H7 (cell line): ENCODE data around the gene GULP1. TPM values are rescaled to one million over a fixed set of nuclear protein-coding genes. Genes with fewer than 3 reads are reported as not detected.
"Not testable (repeated sequence)": the region's sequence is repeated elsewhere in the genome, so short reads cannot be mapped to it uniquely, and the experiment has no call there.

Source experiments
- DNase-seq: peaks from one replicate; pipeline ENCODE4 v3.0.0; 2012
- H3K27me3 ChIP-seq: 2 replicates; pipeline ENCODE4 v1.6.0; 2011; ENCODE audit warnings: mild to moderate bottlenecking, low read length; ENCODE audit not compliant: control insufficient read depth, insufficient read depth
- H3K36me3 ChIP-seq: replicated peaks from 2 replicates; pipeline ENCODE4 v1.5.1; 2011; ENCODE audit warnings: low read length; ENCODE audit not compliant: control insufficient read depth, insufficient read depth
- H3K4me3 ChIP-seq: 2 replicates; pipeline ENCODE4 v1.5.1; 2011; ENCODE audit warnings: low read depth, mild to moderate bottlenecking, control low read depth, low read length, moderate library complexity; ENCODE audit not compliant: insufficient read depth
- total RNA-seq: library from RNA; depleted of rRNA; stranded (reverse); fragments of >200 nt; shearing (Covaris generic); gene quantifications from 2 replicates; pipeline ENCODE4 v1.2.3, GENCODE V29; 2014

The GULP1 gene
- total RNA-seq, 1 experiment from 2014 or later, result 49.4 TPM

DNA sequence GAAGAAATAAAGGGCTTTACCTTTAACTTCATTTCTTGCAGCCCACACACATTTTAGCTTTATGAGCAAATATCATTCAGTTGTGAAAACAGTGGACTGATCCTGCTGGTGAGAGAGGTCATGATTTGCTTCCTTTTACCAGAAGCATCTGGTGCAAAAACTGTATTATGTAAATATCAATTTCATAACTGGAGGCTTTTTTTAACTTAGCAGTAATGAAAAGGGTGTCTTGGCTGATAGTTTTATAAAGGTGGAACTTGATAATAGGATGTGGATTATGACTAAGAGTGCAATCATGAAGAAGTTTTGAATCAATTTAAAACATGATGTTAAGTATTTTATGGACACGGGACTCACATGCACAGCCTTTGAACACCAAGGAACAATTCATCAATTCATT, 304.4 kb downstream of the GULP1 start:
- Histone ChIP-seq H3K27me3 (no peaks in the 10 kb centered on the region), H3K36me3 (peaks cover 1% of the 10 kb centered on the region)
- DNase-seq, result no peak

DNA sequence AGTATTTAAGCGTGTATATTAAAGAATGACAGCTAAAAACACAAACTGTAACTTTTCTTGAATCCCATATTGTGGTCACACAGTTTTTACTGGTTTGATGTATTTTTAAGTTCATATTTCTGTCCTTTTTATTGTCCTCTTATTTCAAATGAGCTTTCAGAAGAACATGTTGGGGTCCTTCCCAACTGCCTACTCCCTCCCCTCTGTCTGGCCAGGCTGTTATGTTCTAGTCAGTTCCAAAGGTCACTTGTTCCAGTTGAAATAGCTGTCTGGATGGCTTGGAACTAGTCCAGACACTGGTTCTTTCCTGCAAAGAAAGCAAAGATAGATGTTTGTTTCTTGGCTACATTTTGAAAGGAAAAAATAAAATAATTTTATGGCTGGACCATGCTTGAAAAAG, 306.9 kb downstream of the GULP1 start:
- Histone ChIP-seq H3K4me3 (no peak overlapping the region), H3K36me3 (peaks cover 1% of the 10 kb centered on the region), H3K27me3 (no peaks in the 10 kb centered on the region)
- DNase-seq, result no peak

More for the DNA sequence above, 304.4 kb downstream of the GULP1 start:
- H3K4me3 ChIP-seq, result no peak overlapping the region

DNA sequence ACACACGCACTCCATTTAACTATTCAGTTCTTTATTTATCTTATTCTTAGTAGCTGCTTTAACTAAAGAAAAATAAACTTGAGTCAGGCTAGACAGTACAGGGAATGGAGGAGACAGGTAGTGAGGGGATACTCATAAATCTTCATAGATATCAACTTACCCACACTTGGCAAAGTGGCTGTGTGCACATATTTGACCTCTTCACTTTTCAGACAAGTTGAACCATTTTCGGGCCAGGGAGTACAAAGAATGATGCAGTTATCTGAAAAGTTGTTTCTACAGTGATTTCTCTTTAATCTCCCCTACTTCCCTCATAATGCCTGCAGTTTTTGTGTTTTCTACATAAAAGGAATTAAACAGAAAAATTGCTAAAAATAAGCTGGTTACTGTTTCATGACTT, 307.5 kb downstream of the GULP1 start:
- H3K4me3 ChIP-seq, result no peak overlapping the region
- peaks cover 1% of the 10 kb centered on the region for H3K36me3 ChIP-seq
- no peak for DNase-seq
- H3K27me3 ChIP-seq, result no peaks in the 10 kb centered on the region

DNA sequence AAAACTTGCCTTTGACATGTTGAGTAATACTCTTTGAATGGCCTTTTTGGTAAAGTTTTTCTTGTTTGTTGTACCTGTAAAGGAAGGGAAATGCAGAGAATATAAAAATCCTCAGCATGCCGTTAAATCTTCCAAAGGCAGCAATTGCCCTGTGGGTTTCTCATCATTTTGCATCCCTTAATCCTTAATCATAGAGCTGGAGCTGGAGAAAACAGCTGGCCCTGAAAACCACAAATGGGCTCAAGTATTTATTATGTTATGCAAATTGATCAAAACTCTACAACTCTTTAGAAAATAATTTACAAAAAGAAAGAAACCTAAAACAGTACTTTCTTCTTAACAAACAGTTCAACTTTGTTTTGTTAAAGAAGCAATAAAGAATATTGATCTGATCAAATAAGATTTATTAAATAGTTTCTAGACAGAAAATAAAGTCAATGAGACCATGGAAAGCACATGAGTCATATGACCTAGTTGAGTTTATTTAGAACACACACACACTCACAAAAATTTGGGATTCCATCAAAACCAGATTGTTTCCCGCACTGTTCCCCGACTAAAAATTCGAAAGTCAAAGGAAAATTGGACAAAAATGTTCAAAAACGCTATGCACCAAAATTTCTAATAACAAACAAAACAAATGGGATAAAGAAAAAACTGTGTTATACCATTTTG, 309.0 kb downstream of the GULP1 start:
- no peaks in the 10 kb centered on the region for H3K36me3 ChIP-seq
- DNase-seq, result no peak
- no peaks in the 10 kb centered on the region for H3K27me3 ChIP-seq
- no peak overlapping the region for H3K4me3 ChIP-seq

DNA sequence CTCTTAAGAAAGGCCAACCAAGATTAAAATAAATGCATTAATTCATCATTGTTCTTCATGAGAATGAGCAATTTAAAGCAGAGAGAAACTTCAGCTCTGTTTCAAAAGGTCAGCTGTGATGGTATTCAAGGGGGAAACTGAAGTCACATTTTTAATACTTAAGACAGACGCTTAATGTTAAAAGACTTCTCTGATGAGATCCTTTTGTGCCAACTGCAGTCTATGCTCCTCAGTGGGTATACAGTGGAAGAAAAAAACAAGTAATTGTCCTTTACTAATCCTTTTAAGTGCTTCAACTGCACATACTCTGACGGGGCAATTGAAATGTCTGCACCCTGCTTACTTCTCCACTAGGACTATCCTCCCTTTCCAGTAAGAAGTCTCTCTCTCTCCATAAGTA, 309.7 kb downstream of the GULP1 start:
- Histone ChIP-seq H3K27me3 (no peaks in the 10 kb centered on the region), H3K36me3 (no peaks in the 10 kb centered on the region), H3K4me3 (no peak overlapping the region)
- DNase-seq, result no peak

DNA sequence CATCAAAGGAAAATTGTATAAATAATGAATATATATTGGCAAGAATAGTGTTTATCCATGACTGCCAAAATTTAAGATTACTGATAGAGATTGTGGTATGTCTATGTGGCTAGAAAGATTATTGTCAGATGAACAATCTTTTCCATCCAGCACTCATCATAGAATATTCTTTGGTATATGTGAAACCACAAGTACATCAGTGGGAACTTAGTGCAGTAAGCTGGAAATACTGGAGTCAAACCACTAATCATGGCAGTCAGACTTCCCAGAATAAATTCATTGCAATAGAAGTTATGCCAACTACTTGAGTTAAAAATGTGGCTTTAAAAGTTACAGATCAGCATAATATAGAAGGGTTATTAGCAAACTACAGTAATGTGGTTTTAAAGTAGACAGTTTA, 310.3 kb downstream of the GULP1 start:
- H3K36me3 ChIP-seq, result no peaks in the 10 kb centered on the region
- H3K4me3 ChIP-seq, result no peak overlapping the region
- no peak for DNase-seq
- H3K27me3 ChIP-seq, result no peaks in the 10 kb centered on the region

DNA sequence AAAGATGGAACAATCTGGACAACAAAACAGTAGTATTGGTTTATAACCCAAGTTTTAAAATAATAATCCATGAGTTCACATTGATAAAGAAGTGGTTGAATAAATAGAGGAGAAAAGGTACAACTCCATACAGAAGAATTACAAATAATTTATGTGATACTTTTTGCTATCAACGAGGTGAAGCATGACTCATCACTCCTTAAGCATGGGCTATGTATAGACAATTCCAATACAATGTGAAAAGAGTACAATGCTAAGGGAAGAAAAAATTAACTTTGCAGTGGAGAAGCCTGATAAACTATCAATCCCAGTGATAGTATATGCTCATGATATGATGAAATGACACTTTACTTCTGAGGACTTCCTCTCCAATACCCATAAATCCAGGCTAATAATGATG, 312.9 kb downstream of the GULP1 start:
- no peak for DNase-seq
- Histone ChIP-seq H3K4me3 (no peak overlapping the region), H3K36me3 (no peaks in the 10 kb centered on the region), H3K27me3 (no peaks in the 10 kb centered on the region)

DNA sequence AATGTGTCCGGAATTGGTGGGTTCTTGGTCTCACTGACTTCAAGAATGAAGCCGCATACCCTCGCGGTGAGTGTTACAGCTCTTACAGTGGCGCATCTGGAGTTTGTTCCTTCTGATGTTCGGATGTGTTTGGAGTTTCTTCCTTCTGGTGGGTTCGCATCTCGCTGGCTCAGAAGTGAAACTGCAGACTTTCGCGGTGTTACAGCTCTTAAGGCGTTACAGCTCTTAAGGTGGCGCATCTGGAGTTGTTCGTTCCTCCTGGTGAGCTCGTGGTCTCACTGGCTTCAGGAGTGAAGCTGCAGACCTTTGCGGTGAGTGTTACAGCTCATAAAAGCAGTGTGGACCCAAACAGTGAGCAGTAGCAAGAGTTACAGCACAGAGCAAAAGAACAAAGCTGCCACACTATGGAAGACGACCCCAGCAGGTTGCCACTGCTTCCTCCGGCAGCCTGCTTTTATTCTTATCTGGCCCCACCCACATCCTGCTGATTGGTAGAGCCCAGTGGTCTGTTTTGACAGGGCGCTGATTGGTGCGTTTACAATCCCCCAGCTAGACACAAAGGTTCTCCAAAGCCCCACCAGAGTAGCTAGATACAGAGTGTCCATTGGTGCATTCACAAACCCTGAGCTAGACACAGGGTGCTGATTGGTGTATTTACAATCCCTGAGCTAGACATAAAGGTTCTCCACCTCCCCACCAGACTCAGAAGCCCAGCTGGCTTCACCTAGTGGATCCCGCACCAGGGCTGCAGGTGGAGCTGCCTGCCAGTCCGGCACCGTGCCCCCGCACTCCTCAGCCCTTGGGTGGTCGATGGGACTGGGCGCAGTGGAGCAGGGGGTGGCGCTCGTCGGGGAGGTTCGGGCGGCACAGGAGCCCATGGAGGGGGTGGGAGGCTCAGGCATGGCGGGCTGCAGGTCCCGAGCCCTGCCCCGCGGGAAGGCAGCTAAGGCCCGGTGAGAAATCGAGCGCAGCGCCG, 314.2 kb downstream of the GULP1 start:
- H3K4me3 ChIP-seq, H3K36me3 ChIP-seq, DNase-seq, H3K27me3 ChIP-seq: not testable (repeated sequence)

DNA sequence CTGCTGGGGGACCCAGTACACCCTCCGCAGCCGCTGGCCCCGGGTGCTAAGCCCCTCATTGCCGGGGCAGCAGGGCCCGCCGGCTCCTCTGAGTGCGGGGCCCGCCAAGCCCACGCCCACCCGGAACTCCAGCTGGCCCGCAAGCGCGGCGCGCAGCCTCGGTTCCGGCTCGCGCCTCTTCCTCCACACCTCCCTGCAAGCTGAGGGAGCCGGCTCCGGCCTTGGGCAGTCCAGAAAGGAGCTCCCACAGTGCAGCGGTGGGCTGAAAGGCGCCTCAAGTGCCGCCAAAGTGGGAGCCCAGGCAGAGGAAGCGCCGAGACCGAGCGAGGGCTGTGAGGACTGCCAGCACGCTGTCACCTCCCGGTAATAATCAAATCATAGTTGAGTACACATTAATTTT, 314.9 kb downstream of the GULP1 start:
- H3K27me3 ChIP-seq, H3K36me3 ChIP-seq, H3K4me3 ChIP-seq, DNase-seq: not testable (repeated sequence)

DNA sequence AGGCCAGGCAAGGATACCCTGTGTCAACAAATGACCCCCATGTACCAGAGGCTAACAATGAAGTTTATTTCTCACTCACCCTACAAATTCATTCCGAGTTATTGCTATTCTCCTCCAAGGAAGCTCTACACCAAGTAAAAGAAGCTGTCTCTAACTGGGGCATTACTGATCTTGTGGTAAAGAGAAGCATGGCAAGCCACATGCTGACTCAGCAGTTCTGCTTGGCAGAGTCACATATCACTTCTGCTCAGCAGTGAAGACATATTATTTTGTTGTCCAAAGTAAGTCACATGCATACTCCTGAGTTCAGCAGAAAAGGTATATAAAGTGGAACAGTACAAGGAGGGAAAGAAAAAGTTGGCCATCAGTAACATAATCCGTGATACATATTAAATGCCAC, 315.8 kb downstream of the GULP1 start:
- no peak for DNase-seq
- H3K4me3 ChIP-seq, result no peak overlapping the region

DNA sequence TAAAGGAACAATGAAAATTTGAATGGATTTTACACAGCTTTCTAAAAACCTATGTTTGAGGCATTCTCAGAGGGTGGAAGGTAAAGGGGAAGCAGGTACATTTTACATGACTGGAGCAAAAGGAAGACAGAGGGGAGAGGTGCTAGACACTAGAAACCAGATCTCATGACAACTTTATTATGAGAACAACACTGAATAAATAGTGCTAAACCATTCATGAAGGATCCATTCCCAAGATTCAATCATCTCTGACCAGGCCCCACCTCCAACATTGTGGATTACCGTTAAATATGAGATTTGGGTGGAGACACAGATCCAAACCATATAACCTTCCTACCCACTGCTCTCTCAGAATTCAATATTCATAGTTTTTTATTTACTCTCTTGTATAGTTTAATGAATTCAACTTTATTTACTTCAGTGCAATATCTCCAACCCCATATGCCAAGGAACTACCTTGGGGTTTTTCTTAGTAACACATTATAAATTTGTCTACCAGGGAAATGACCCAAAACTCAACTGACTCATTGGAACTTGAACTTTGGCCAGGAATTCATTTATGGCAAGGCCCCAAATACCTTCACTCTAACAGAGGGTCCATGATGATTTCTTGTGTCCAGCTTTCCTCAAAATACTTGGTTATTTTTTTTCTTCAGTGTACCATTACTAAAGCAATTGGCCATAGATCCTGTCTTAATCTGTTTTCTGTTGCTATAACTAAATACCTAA, 317.8 kb downstream of the GULP1 start:
- Histone ChIP-seq H3K4me3 (no peak overlapping the region), H3K27me3 (no peaks in the 10 kb centered on the region), H3K36me3 (no peaks in the 10 kb centered on the region)
- no peak for DNase-seq

More for the DNA sequence above, 315.8 kb downstream of the GULP1 start:
- Histone ChIP-seq H3K36me3 (no peaks in the 10 kb centered on the region), H3K27me3 (no peaks in the 10 kb centered on the region)

DNA sequence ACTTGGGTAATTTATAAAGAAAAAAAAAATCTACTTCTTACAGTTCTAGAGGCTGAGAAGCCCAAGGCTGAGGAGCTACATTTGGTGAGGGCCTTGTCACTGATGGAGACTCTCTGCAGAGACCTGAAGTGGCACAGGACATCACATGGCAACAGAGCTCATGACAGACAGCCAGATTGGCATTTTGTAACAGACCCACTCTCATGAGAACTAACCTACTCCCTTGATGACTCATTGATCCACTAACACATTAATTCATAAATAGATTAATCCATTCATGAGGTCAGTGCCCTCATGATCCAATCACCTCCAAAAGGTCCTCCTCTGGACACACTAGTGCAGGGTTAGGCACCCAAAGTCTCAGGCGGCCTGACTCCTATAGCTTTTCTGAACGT, 318.4 kb downstream of the GULP1 start:
- no peak for DNase-seq
- H3K36me3 ChIP-seq, result no peaks in the 10 kb centered on the region
- H3K4me3 ChIP-seq, result no peak overlapping the region
- H3K27me3 ChIP-seq, result no peaks in the 10 kb centered on the region

DNA sequence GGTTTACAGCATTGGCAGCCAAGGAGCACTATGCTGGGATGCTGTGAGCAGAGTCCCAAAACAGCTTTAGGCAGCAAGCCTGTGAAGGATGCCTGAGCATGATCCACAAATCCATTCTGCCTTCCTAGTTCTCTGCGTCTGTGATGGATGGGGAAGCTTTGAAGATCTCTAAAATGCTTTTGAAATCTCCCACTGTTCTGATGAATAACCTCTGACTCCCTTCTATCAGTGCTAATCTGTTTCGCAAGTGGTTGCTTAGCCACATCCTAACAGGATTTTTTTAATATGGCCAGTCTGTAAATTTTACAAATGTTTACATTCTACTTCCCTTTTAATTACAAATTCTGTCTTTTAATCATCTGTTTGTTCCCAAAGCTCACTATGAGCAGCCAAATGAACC, 319.2 kb downstream of the GULP1 start:
- H3K27me3 ChIP-seq, result no peaks in the 10 kb centered on the region
- H3K36me3 ChIP-seq, result no peaks in the 10 kb centered on the region
- no peak overlapping the region for H3K4me3 ChIP-seq
- DNase-seq, result no peak

DNA sequence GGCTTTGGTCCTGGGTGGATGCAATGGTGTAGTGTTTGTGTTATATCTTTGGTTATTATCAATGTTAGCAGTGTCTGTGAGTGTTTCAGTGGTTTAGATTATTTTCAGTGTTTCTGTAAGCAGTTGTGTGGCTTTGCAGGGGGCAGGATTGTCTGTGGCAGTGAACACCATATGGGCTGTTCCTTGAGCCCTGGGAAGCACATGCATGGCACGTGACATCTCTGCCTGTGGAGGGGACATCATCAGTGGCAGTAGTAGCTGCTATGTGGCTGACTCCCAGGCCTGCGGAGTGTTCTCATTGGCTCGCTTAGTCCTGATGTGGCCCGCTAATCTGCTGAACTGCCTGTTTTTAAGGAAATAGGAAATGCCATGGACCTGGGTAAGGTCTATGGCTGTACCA, 327.5 kb downstream of the GULP1 start:
- no peaks in the 10 kb centered on the region for H3K36me3 ChIP-seq
- no peak overlapping the region for H3K4me3 ChIP-seq
- no peak for DNase-seq
- no peaks in the 10 kb centered on the region for H3K27me3 ChIP-seq

DNA sequence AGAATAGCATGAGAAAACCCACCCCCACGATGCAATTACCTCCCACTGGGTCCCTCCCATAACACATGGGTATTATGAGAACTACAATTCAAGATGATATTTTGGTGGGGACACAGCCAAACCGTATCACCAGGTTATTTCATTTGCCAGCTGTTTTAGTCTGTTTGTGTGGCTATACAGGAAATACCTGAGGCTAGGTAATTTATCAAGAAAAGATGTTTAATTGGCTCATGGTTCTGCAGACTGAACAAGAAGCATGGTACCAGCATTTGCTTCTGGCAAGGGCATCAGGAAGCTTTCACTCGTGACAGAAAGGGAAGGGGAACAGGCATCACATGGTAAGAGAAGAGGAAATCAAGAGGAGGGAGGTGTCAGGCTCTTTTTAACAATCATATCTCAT, 329.2 kb downstream of the GULP1 start:
- Histone ChIP-seq H3K27me3 (no peaks in the 10 kb centered on the region), H3K36me3 (no peaks in the 10 kb centered on the region), H3K4me3 (no peak overlapping the region)
- DNase-seq, result no peak
